H1 (cell line): Measurements from ENCODE around the gene KNDC1.
"Not testable (repeated sequence)": the region's sequence is repeated elsewhere in the genome, so short reads cannot be mapped to it uniquely, and the experiment has no call there.

Experiments used
- CHD2 ChIP-seq: IDR thresholded peaks from 2 replicates; pipeline ENCODE4 v1.6.1; 2012; ENCODE audit warnings: low read length, improper control_type of control experiment
- EP300 ChIP-seq, 2 experiments: IDR thresholded peaks; 1 replicate in 1 of 2; 2 replicates in 1 of 2; pipeline ENCODE4 v1.6.1; 2011 to 2012; ENCODE audit warnings: low read depth in 2 of 2, low read length in 2 of 2, mild to moderate bottlenecking in 2 of 2, borderline replicate concordance in 1 of 2, inconsistent platforms in 1 of 2, moderate library complexity in 1 of 2
- EZH2 ChIP-seq: fragments of 200-600 bp; sonication (generic); IDR thresholded peaks from 2 replicates; pipeline ENCODE4 v1.7.1; 2012; ENCODE audit warnings: low read depth, mild to moderate bottlenecking, moderate library complexity, low read length, inconsistent platforms; ENCODE audit not compliant: severe bottlenecking
- FOSL1 ChIP-seq: IDR thresholded peaks from 2 replicates; pipeline ENCODE4 v1.6.1; 2011; ENCODE audit warnings: mild to moderate bottlenecking, low read depth, low read length, moderate library complexity; ENCODE audit not compliant: insufficient read depth
- GABPA ChIP-seq: IDR thresholded peaks from 2 replicates; pipeline ENCODE4 v1.6.1; 2011; ENCODE audit warnings: mild to moderate bottlenecking, low read length, moderate library complexity, borderline replicate concordance; ENCODE audit not compliant: insufficient read depth
- HDAC2 ChIP-seq, 2 experiments: fragments of 300-600 bp in 1 of 2; sonication (generic) in 1 of 2; IDR thresholded peaks; 2 replicates each; pipeline ENCODE4 v1.6.1; 2011 to 2012; ENCODE audit warnings: low read depth in 2 of 2, low read length in 2 of 2, mild to moderate bottlenecking in 2 of 2, moderate library complexity in 2 of 2, borderline replicate concordance in 1 of 2, inconsistent platforms in 1 of 2
- HDAC6 ChIP-seq: IDR thresholded peaks from one replicate; pipeline ENCODE4 v1.7.1; 2012; ENCODE audit warnings: low read depth, mild to moderate bottlenecking, inconsistent platforms, low read length, moderate library complexity
- POLR2A ChIP-seq, 2 experiments: IDR thresholded peaks; 1 replicate in 1 of 2; 2 replicates in 1 of 2; pipeline ENCODE4 v1.6.1; 2011; ENCODE audit warnings: low read depth in 2 of 2, low read length in 2 of 2, mild to moderate bottlenecking in 2 of 2; ENCODE audit errors: control extremely low read depth in 1 of 2
- TEAD4 ChIP-seq: IDR thresholded peaks from 2 replicates; pipeline ENCODE4 v1.6.1; 2012; ENCODE audit warnings: low read depth, low read length, inconsistent platforms, mixed read lengths

GRCh38 chr10:133234796-133235195, 74.8 kb downstream of the KNDC1 start:
- TF ChIP-seq FOSL1; EZH2; TEAD4; CHD2; HDAC2 (IDR thresholded peaks at IDR 0.05; ENCODE audit: borderline replicate concordance in 1 of 2, low read depth in 2 of 2, low read length in 2 of 2); EP300 (IDR thresholded peaks at IDR 0.05; ENCODE audit: borderline replicate concordance in 1 of 2, low read depth in 2 of 2, low read length in 2 of 2); POLR2A (IDR thresholded peaks at IDR 0.05; ENCODE audit: control extremely low read depth in 1 of 2, low read depth in 2 of 2, low read length in 2 of 2); HDAC6; GABPA: not testable (repeated sequence)
